ENCODE measurements around the gene MELK.

Gene MELK

DNA sequence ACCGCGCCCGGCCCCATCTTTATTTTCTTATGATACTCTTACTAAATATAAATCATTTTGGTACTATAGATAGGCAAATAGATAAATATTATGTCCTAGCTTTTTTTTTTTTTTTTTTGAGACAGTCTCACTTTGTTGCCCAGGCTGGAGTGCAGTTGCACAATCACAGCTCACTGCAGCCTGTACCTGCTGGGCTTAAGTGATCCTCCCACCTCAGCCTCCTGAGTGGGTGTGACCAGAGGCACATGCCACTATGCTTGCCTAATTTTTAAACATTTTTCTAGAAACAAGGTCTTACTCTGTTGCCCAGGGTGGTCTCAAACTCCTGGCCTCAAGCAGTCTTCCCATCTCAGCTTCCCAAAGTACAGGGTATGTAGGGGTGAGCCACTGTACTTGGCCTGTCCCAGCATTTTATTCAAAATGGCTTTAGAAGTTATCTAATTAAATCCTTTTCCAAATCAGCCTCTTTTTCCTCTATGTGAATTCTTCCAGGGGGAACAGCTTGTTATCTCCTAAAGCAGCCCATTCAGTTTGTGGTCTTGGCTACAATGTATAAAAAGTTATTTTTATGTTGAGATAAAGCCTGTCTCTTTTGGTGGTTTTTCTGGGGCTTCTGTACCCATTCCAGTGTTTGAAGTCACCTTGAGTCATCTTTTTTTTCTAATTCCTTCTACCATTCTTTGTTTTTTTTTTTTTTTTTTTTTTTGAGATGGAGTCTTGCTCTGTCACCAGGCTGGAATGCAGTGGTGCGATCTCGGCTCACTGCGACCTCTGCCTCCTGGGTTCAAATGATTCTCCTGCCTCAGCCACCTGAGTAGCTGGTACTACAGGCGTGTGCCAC, 12.1 kb downstream of the MELK start:
- DNase-seq = no peak

DNA sequence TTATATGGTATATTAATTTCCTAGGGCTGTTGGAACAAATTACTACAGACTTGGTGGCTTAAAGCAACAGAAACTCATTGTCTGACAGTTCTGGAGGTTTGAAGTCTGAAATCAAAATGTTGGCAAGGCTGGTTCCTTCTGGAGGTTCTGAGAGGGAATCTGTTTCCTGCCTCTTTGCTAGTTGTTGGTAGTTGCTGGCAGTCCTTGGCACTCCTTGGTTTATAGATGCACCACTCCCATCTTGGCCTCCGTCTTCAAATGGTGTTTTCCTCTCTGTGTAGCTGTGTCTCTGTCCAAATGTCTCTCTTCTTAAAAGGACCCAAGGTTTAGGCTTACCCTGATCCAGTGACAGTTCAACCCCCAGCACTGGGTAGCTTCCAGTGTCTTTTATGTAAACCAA, 17.5 kb downstream of the MELK start:
- no peak for DNase-seq

DNA sequence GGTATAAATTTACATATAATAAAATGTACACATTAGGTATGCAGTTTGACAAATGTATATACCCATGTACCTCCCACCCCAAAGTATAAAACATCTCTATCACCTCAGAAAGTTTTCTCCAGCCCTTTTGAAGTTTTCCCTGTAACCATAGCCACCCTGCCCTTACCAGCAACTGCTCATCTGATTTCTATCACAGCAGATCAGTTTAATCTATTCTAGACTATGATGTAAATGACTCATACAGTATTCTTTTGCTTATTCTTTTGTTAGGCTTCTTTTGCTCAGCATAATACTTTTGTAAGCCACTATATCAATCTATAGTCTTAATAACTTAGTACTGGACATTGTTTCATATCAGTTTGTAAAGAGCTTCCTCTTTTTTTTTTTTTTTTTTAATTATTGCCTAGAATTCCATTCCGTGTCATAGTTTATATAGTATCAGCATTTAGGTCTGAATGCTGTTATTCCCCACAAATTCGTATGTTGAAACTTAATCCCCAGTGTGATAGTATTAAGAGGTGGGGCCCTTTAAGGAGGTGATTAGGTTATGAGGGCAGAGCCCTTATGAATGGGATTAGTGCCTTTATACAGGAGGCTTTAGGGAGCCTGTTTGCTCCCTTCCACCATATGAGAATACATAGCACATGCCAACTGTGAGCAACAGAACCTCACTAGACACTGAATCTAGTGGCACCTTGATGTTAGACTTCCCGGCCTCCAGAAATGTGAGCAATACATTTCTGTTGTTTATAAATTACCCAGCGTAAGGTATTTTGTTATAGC, 20.3 kb downstream of the MELK start:
- no peak for DNase-seq

DNA sequence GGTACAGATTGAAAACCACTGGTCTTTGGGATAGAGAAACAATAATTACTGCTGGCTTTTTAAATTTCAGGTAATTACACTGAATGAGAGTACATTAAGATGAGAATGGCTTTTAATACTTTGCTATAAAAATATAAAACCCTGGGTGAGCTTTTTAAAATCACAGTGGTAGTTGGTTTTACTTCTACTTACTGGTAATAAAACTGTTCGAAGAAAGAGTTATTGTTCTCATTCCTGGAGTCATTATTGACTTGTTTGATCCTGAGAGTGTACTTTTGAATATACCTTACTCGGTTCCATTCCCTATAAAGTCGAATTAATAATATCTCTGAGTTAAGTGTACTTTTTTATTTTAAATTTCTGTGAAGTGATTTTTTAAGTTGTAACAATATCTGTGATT, 21.5 kb downstream of the MELK start:
- DNase-seq = no peak

DNA sequence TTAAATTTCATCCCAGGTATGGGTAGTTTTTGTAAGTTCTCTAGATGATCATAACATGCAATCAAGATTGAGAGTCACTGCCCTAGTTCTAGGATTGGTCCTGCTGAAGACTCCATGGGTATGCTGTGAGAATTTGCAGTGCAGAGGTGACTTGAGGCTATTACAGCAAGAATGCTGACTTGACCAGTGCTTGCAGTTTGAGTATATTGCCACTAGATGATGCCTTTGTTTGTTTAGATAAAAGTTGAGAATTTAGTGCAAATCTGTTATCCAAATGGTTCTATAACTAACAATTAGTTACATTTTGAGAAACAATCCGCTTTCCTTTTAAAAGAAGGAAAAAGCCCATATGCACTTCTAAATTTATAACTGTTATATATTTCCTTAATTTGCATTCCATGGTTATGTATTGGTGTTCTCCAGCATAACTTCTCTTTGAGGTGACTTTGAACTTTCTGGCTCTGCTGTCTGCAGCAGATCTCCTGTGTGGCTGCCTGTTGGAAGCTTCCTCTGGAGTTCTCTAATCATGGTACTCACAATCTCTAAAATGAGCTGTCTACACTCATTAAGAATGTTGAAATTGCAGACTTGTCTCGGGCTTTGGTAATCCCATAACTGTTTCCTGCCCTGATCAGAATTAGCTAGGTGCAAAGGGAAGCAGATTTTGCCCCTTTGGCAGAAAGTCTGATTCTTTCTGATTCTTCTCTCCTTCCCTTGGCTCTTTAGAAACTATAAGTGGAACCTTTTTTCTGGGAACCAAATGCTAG, 24.9 kb downstream of the MELK start:
- DNase-seq = no peak

DNA sequence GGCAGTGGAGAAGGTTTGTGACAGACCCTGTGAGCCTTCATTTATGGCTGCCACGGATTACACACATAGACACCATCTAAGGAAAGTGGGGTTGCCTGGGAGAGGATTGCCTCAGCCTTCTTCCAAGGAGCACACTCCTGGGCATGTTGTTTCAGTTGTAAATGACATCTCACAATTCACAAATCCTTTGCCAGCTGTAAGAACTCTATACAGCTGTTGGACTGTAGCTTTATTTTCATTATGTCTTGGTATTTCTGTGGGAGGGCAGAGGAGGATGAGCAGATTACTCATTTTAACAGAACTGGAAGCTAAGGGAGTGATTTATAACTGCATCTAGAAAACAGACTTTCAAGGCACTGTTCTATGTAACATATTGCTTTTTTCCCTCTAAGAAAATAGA, 25.6 kb downstream of the MELK start:
- no peak for DNase-seq

DNA sequence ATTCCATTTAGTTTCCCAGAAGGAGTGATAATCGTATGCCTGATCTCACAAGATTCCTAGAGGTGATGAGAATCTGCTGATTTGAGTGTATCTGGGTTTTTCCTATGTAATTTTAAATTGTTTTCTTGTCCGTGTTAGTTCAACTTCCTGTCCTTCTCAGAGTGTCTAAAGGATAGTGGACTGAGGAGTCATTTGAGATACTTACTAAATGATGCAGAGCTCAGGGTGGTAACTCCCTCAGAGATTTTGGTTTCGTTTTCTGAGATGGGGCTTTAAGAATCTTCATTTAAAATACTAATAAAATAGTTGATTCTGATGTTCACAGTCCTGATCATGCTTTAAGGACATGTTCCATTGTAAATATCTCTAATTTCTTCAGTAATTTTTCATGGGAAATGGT, 30.3 kb downstream of the MELK start:
- no peak for DNase-seq

DNA sequence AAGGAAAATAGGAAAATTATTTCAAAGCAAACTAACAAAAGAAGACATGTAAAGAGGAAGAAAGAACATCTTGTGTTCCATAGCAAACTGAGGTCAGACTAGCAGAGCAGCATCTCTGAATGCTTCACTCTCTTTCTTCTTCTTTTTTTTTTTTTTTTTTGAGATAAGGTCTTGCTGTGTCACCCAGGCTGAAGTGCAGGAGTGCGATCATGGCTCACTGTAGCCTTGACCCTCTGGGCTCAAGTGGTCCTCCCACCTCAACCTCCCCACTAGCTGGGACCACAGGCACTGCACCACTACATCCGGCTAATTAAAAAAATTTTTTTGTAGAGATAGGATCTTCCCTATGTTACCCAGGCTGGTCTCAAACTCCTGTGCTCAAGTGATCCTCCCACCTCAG, 36.6 kb downstream of the MELK start:
- DNase-seq = no peak

DNA sequence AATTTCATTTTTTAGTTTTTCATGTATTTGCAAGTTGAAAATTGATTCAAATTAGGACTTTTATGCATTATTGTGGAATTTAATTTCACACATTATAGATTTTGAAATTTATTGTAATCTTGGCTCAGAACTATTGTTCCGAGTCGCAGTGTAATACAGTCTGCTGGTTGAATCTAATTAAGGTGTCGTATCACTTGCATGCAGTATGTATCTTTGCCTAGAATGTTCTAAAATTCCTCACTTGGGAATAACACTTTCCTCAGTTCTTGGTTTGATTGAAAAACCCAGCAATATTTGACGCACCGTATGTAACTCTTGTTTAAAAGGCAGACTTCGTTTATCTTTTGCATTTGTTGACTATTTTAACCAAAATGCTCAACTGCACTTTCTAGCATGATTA, 49.4 kb downstream of the MELK start:
- no peak for DNase-seq

DNA sequence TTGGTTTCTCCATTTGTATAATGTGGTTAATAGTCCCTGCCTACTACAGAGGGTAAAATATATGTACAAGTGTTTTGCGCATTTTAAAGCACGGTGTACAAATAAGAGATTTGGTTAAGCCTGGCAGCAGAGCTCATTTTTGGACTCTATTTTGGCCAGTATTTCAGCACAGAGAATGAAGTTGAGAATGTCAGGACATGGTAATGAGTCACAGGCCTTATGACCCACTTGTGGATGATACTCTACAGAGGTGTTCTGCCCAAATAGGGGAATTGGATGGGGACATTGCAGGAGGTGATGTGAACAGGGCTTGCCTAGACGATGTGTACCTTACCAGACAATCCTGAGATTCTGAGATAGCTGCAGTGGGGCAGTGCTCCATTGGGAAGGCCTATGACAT, 50.6 kb downstream of the MELK start:
- DNase-seq = no peak

DNA sequence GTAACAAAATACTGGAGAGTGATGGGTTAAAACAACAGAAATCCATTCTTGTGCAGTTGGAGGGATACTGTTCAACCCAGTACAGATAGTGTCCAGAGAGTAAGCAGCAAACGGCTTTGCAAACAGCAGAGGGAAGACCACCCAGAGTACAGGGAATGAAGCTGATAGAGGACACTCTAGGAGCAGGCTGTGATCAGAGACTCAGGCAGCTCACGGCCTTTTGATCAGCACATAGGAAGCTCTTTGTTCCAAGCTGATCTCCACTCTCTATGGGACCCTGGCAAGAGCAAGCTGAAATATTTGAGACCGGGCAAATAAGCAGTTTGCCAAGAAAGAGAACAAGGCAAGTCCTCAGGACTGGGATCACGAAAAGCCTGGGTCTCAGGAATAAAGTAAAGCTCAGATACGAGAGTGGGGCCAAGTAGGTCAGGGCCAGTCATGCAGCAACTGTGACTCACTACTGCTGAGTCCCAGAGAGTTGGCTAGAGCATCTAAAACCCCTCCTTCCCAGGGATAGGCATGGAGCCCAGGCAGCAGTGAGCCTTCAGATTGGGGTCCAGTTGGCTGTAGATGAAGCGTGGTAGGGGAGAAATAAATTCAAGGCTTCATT, 52.4 kb downstream of the MELK start:
- no peak for DNase-seq

DNA sequence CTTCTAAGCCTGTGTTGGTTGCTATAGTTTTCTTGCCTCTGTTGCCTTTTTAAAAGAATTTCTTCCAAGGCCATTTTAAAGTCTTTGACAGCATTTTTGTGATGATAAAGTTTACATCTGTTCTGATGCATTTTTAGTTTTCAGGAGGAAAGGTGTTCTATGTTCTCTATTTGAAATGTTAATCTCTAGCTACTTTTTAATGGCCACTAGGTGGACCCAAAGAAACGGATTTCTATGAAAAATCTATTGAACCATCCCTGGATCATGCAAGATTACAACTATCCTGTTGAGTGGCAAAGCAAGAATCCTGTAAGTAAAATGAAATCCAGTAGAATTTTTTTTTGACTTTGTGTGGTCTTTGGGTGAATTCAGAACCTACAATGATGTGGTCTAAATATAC, 60.2 kb downstream of the MELK start:
- DNase-seq = no peak

DNA sequence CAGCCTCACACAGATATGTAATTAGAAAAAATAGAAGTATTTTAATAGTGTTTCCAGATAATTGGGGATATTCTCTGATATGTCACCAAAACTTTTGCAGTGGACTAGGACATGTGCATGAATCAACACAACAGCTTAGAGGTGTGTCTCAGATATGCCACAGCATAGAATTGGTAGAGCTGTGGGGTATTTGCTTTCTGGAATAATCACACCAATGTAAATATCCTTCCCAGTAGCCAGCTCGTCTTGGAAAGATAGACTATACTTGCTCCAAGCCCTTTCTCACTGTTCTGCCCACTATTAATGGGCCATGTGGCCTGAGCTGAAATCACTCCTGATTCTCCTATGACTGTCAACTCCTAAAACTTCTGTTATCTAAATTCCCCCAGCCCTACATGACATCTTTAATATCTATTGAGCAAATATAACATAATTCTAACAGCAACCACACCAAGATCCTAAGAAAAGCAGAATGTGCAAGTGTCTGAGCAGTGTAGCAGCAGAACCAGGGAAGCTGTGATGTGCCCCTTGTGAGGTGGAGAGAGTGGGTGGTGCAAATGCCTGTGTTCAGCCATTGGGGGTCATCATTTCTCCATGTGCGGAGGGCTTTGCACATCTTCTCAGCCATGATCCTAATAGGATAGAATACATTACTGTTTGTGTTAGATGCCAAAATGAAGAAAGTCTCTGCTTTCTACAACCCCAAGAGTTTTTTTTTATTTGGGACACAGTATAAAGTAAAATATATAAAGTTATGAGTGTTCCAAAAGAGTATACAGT, 65.0 kb downstream of the MELK start:
- DNase-seq = no peak

DNA sequence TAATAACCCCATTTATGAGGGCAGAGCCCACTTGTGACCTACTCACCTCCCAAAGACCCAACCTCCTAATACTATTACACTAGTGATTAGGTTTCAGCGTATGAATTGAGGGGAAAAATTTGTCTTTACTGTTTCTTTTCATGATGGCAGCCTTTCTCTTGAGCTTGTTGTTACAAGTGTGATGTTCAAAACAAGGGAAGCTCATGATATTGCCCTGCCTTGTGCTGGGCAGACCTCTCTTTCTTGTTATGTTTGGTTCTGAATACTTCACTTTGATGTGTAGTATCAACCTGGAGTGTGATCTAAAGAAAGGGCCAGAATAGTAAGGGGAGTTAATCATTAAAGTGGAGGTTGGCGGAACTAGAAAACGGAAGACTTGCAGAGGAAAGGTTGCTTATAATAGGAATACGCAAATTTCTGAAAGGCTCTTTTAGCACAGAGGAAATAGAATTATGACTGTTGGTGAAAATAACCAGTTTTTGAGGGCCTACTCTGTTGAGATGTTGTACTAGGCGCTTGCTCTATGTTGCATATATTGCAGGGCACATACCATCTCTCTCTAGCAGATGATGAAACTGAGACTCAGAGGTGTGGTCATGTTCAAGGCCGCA, 68.2 kb downstream of the MELK start:
- DNase-seq = no peak

DNA sequence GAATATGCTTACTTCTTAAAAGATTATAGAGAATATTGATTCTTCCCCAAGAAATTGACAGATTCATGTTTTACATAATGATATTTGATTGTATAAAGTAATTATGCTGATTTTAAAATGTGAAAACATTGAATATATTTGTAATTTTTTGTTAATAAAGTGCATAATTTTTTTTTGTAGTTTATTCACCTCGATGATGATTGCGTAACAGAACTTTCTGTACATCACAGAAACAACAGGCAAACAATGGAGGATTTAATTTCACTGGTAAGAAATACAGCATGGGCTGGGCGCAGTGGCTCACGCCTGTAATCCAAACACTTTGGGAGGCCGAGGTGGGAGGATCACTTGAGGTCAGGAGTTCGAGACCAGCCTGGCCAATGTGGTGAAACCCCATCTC, 70.1 kb downstream of the MELK start:
- DNase-seq = no peak

DNA sequence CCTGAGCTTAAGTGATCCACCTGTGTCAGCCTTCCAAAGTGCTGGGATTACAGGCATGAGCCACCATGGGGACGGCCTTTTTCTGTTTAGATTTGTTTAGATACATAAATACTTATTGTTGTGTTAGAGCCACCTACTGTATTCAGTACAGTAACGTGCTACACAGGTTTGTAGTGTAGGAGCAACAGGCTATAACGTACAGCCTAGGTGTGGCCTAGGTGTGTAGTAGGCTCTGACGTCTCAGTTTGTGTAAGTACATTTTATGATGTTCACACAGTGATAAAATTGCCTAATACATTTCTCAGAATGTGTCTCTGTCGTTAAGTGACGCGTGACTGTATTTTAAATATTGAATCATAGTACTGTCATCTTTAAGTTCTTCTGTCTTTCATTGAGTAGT, 84.1 kb downstream of the MELK start:
- no peak for DNase-seq

DNA sequence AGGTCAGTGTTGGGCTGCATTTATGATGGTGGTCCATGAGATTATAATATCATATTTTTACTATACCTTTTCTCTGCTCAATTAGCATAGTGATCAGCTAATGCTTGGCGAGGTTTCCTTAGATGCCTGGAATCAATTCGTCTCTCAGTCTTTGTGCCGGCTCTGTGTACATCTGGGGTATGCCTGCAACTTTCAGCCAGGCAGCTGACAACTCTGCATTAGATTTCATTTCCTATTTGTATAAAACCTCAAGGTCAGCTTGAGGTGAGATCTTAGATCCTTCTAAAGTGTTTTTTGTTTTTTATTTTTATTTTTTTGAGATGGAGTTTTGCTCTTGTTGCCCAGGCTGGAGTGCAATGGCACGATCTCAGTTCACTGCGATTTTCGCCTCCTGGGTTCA, 86.8 kb downstream of the MELK start:
- DNase-seq = no peak

DNA sequence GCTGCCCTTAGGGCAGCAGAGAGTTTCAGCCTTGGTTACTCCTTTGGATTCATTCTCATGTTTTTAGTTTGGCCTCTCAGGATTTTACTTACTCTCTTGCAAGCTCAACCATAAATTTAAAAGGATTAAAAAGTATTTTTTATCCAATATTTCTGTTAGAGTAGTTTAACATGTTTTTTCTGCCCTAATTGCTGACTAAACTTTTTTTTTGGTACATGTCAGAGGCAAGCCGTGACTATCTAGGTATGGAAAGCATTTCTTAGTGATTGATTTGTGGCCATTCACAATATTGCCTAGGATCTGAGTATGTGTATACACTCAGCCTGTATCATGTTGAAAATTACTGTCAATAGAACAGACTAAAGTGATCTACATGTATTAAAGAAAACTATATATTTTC, 92.1 kb downstream of the MELK start:
- DNase-seq = no peak

DNA sequence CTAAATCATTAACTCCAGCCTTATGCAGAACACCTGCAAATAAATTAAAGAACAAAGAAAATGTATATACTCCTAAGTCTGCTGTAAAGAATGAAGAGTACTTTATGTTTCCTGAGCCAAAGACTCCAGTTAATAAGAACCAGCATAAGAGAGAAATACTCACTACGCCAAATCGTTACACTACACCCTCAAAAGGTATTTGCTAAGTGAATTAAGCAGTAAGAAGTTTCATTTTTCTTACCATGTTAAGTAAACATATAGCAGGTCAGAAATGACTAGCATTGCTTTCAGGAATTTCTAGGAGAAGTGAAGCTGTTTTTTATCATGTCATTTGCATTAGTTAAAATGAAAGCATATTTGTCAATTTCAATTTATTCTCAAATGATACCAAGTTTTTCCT, 92.7 kb downstream of the MELK start:
- DNase-seq = no peak

DNA sequence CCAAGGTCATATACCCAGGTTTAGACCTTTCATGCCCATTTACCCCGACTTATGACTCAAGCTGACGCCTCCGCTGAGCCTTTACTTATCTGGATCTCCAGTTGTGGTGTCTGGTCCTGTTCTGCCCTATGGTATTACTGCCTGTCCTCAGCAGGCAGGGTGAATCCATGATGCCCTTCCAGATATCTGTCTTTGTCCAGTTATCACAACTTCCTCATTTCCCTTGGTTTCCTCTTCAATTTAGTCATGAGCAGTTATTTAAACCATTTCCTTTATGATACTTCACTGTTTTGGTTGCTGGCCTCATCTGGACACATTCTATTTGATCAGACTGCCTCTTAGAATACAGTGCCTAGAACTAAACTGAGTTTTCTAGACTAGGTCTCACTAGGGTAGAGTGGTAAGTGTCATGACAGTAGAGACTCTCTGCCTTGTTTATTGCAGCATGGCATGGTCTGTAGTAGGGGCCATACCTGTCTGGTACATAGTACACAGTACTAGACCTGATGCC, 93.3 kb downstream of the MELK start:
- no peak for DNase-seq

DNA sequence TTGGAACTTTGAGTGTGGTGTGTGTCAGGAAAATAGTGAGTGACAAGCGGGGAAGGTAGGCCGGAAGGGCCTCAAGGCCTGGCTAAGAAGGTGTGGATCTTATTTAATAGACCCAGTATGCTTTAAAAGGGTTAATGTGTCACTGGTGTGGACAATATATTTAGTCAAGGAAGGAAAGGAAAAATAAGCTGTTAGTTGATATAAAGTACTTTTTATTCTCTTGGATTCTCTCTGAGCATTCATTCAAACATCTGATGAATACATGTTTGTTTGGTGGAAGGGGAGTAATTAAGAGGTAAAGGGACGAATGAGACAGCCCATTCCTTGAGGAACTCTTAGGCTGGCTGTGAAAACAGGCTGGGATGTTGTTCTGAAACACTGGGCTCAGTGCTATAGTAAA, 98.9 kb downstream of the MELK start:
- DNase-seq = no peak

DNA sequence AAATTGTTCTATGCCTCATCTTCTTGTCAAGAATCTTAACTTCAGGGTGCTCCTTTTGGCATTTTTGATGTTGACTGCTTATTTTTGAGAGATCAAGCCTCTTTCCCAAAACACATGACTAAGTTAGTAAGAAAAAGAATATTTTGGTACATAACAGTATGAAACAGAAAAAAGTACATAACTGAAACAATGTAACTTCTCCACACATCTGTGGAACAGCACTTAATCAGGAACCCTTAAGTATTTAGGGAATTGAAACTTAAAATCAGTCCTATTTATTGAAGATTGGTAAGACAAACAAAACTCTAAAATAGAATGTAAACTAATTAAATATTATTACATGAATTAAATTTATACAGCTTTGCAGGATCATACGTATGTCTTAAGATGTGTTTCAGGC, 103.4 kb downstream of the MELK start:
- no peak for DNase-seq

All from NCI-H2171 (cell line).